Epithelial cell of esophagus (primary cell): Measurements from ENCODE around the gene HLA-A.

Experiments used
- DNase-seq: peaks from one replicate; pipeline ENCODE4 v3.0.0; 2010; ENCODE audit warnings: low read depth
- H3K4me3 ChIP-seq: 2 replicates; pipeline ENCODE4 v1.5.1; 2011; ENCODE audit warnings: mild to moderate bottlenecking, low read length, control low read depth
- CTCF ChIP-seq: IDR thresholded peaks from 2 replicates; pipeline ENCODE4 v1.5.1; 2011; ENCODE audit warnings: low read depth, mild to moderate bottlenecking, low read length, control low read depth, inconsistent platforms; ENCODE audit not compliant: insufficient read depth; ENCODE audit errors: missing control alignments

HLA-A gene

GRCh38 chr6:29942275-29943052, at the start of gene HLA-A:
Gene HLA-A (plus strand): TSS chr6:29942532. CDS start chr6:29942554, 22 bp downstream.
- TF ChIP-seq CTCF: no peak
- peak within 1 kb of the TSS; percentile 61 for H3K4me3 ChIP-seq
- peak; percentile 96 for DNase-seq

- no peak overlapping the region for H3K4me3 ChIP-seq
- no peak for TF ChIP-seq CTCF
- DNase-seq: no peak
Observed at GRCh38 chr6:29892696-29893095, 49.6 kb upstream of the HLA-A start.

- no peak for DNase-seq
- TF ChIP-seq CTCF: no peak
Observed at GRCh38 chr6:29899281-29899680, 43.1 kb upstream of the HLA-A start.

GRCh38 chr6:29905286-29905685, 37.0 kb upstream of the HLA-A start:
- H3K4me3 ChIP-seq: no peak overlapping the region
- DNase-seq: no peak
- no peak for TF ChIP-seq CTCF

More at GRCh38 chr6:29899281-29899680, 43.1 kb upstream of the HLA-A start:
- H3K4me3 ChIP-seq: no peak overlapping the region

- H3K4me3 ChIP-seq: no peak overlapping the region
- no peak for TF ChIP-seq CTCF
- no peak for DNase-seq
Observed at GRCh38 chr6:29907637-29908340, 34.5 kb upstream of the HLA-A start.

GRCh38 chr6:29908341-29908662, 34.0 kb upstream of the HLA-A start:
- no peak for TF ChIP-seq CTCF
- H3K4me3 ChIP-seq: no peak overlapping the region
- no peak for DNase-seq
